Mucosa of rectum (tissue), 2 donors: Measurements from ENCODE around the gene MASP1.

Experiments used
- H3K27ac ChIP-seq, 2 donors: one replicate each; pipeline ENCODE4 v1.7.0; 2013; ENCODE audit warnings: inconsistent platforms in 2 of 2, low read depth in 2 of 2, low read length in 2 of 2
- H3K27me3 ChIP-seq, 2 donors: one replicate each; pipeline ENCODE4 v1.7.0; 2013; ENCODE audit warnings: low read length in 2 of 2; ENCODE audit not compliant: control insufficient read depth in 2 of 2, insufficient read depth in 2 of 2
- H3K36me3 ChIP-seq, 2 donors: one replicate each; pipeline ENCODE4 v1.7.0; 2013; ENCODE audit warnings: low read length in 2 of 2; ENCODE audit not compliant: control insufficient read depth in 2 of 2, insufficient read depth in 2 of 2
- H3K4me1 ChIP-seq, 2 donors: one replicate each; pipeline ENCODE4 v1.7.0; 2013; ENCODE audit warnings: low read length in 2 of 2, mild to moderate bottlenecking in 1 of 2; ENCODE audit not compliant: control insufficient read depth in 2 of 2, insufficient read depth in 2 of 2
- H3K4me3 ChIP-seq, 2 donors: one replicate each; pipeline ENCODE4 v1.7.0; 2013; ENCODE audit warnings: low read length in 2 of 2
- H3K9ac ChIP-seq, 2 donors: one replicate each; pipeline ENCODE4 v1.7.0; 2013; ENCODE audit warnings: low read length in 2 of 2, low read depth in 1 of 2, mild to moderate bottlenecking in 1 of 2
- H3K9me3 ChIP-seq, 2 donors: one replicate each; pipeline ENCODE4 v1.7.0; 2013; ENCODE audit warnings: low read length in 2 of 2; ENCODE audit not compliant: control insufficient read depth in 2 of 2
- donor health status: healthy.
- donor health status: Normal muscosa, but diverticular disease.

The MASP1 gene

DNA sequence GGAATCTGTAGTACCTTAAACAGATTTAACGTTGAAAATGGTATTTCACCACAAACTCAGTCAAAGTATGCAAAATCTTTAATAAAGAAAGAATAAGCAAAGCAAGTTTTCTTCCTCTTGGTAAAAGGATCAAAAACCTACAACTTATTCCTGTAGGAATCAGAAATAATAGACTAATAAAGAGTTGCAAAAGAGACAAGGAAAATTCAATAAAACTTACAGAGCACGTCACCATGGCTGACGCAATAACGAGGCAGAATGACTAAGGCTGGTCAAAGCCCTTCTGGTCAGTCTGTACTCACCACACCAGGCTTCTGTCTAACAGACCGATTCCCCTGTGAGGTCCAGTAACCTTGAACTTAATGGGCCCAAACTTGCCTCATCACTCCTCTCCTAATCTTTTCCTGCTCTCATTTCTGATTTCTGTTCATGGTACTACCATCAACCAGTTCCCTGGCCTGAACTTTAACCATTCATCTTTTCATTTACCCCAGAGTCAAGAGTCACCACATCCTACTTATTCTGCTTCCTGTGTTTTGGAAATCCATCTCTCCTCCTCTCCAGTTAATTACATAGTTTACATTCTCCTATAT is 5.0 kb downstream of the MASP1 start:
- Histone ChIP-seq H3K4me1 (no peaks in the 10 kb centered on the region), H3K4me3 (no peak overlapping the region), H3K36me3 (no peaks in the 10 kb centered on the region), H3K9ac (no peak overlapping the region), H3K27ac (no peak overlapping the region), H3K27me3 (peaks cover 0 to 6% of the 10 kb centered on the region in 2 donors), H3K9me3 (no peaks in the 10 kb centered on the region)

DNA sequence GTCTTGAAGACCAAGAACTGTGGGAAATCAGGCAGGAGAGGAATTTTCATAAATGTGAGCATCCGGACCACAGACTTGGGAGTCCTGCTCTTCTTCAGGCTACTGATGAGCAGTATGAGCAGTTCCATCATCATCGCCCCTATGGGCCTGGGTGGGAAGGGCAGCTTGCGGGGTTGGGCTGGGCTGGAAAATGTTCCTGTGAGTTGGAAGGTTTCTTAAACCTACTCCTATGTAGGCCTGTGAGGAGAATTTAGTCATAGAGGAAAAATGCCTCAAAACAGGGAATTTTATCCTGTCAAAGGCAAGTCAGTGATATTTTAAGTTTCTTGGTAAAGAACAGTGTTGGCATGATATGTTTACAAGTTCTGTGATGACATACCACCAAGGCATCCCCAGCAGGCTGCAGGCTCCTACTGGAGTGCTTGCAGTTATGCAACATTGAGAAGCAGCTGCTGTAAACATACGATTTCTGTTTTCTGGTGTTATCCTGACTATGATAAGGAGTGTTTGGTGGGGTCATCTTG is 10.3 kb downstream of the MASP1 start:
- Histone ChIP-seq H3K4me3 (no peak overlapping the region), H3K4me1 (no peaks in the 10 kb centered on the region), H3K36me3 (no peaks in the 10 kb centered on the region), H3K9me3 (no peaks in the 10 kb centered on the region), H3K27me3 (no peaks in the 10 kb centered on the region), H3K27ac (no peak overlapping the region), H3K9ac (no peak overlapping the region)

- no peaks in the 10 kb centered on the region for H3K9me3 ChIP-seq
- no peak overlapping the region for H3K9ac ChIP-seq
- no peaks in the 10 kb centered on the region for H3K36me3 ChIP-seq
- no peaks in the 10 kb centered on the region for H3K27me3 ChIP-seq
- H3K4me3 ChIP-seq = no peak overlapping the region
- no peak overlapping the region for H3K27ac ChIP-seq
- H3K4me1 ChIP-seq = no peaks in the 10 kb centered on the region
Observed at GRCh38 chr3:187280644-187281043, 10.9 kb downstream of the MASP1 start.

- no peaks in the 10 kb centered on the region for H3K27me3 ChIP-seq
- H3K36me3 ChIP-seq = no peaks in the 10 kb centered on the region
- no peaks in the 10 kb centered on the region for H3K4me1 ChIP-seq
- H3K9me3 ChIP-seq = no peaks in the 10 kb centered on the region
- H3K4me3 ChIP-seq = no peak overlapping the region
- H3K27ac ChIP-seq = no peak overlapping the region
- no peak overlapping the region for H3K9ac ChIP-seq
Observed at GRCh38 chr3:187277129-187277462, 14.4 kb downstream of the MASP1 start.

GRCh38 chr3:187276397-187277128 is 15.0 kb downstream of the MASP1 start:
- no peak overlapping the region for H3K27ac ChIP-seq

GRCh38 chr3:187274977-187275338 is 16.6 kb downstream of the MASP1 start:
- Histone ChIP-seq H3K27me3 (no peaks in the 10 kb centered on the region), H3K9me3 (no peaks in the 10 kb centered on the region), H3K27ac (no peak overlapping the region), H3K36me3 (no peaks in the 10 kb centered on the region), H3K4me3 (no peak overlapping the region), H3K9ac (no peak overlapping the region), H3K4me1 (no peaks in the 10 kb centered on the region)

More at GRCh38 chr3:187276397-187277128, 15.0 kb downstream of the MASP1 start:
- no peaks in the 10 kb centered on the region for H3K9me3 ChIP-seq
- H3K4me1 ChIP-seq = no peaks in the 10 kb centered on the region
- H3K36me3 ChIP-seq = no peaks in the 10 kb centered on the region
- H3K4me3 ChIP-seq = no peak overlapping the region
- no peak overlapping the region for H3K9ac ChIP-seq
- no peaks in the 10 kb centered on the region for H3K27me3 ChIP-seq

DNA sequence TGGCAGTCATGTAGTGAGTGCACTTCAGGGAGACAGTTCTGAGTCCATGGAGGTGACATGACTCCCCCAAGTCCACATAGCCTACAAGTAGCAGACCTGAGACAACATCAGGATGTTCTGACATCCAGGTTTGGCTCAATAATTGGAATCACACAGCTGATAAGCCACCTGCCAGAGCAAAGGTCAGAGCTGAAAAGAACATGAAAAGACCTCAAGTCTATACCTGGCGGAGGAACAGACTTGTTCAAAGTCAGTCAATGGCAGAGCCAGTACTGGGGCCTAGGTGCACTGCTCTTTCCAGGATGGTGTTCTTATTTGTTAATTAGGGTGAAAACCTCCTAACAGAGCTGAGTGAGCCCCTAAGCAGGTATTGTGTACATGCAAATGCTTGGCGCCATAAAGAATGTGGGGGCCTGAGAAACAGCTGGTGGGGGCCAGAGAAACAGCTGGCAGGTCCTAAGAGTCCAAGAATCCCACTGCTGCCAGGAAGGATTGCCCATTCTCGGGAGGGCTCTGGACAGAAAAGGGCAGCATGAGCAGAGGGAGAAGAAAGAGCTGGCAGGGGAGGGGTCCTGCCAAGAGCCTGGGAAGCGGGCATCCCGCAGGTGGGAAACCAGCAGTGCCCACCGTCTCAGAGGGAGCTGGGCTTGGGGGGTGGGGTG is 17.1 kb downstream of the MASP1 start:
- H3K9me3 ChIP-seq = peaks cover 0 to 2% of the 10 kb centered on the region in 2 donors
- H3K9ac ChIP-seq = no peak overlapping the region
- no peaks in the 10 kb centered on the region for H3K36me3 ChIP-seq
- H3K27ac ChIP-seq = no peak overlapping the region
- no peak overlapping the region for H3K4me3 ChIP-seq
- H3K4me1 ChIP-seq = no peaks in the 10 kb centered on the region
- H3K27me3 ChIP-seq = no peaks in the 10 kb centered on the region

DNA sequence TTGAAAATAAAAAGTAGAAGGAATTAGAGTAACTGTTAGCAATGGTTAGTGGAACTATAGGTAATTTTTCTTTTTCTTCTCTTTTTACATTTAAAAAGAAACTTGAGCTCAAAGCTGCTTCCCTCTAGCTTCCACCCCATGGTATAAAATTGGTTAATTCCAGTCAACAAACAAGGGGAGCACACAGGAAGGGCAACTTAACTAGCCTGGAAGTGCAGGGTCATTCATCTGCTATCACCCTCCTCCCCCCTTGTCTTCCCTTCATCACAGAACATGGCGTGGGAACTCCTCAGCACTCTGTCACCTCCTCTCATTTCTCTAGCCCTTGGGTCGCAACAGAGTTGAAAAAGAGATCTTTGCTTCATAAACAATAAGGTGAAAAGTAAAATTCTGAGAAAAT is 20.0 kb downstream of the MASP1 start:
- no peaks in the 10 kb centered on the region for H3K4me1 ChIP-seq
- H3K9me3 ChIP-seq = peaks cover 0 to 4% of the 10 kb centered on the region in 2 donors
- no peak overlapping the region for H3K4me3 ChIP-seq
- no peak overlapping the region for H3K27ac ChIP-seq
- H3K27me3 ChIP-seq = no peaks in the 10 kb centered on the region
- H3K9ac ChIP-seq = no peak overlapping the region
- no peaks in the 10 kb centered on the region for H3K36me3 ChIP-seq

- Histone ChIP-seq H3K27ac (no peak overlapping the region), H3K4me1 (no peaks in the 10 kb centered on the region), H3K36me3 (no peaks in the 10 kb centered on the region)
Observed at GRCh38 chr3:187269486-187269885, 22.1 kb downstream of the MASP1 start.

GRCh38 chr3:187267306-187267705 is 24.2 kb downstream of the MASP1 start:
- no peak overlapping the region for H3K4me3 ChIP-seq
- H3K4me1 ChIP-seq = no peaks in the 10 kb centered on the region
- no peak overlapping the region for H3K27ac ChIP-seq
- peaks cover 0 to 4% of the 10 kb centered on the region in 2 donors for H3K9me3 ChIP-seq
- no peaks in the 10 kb centered on the region for H3K36me3 ChIP-seq
- H3K9ac ChIP-seq = no peak overlapping the region
- no peaks in the 10 kb centered on the region for H3K27me3 ChIP-seq

More at GRCh38 chr3:187269486-187269885, 22.1 kb downstream of the MASP1 start:
- Histone ChIP-seq H3K9me3 (peaks cover 0 to 4% of the 10 kb centered on the region in 2 donors), H3K9ac (no peak overlapping the region), H3K27me3 (no peaks in the 10 kb centered on the region), H3K4me3 (no peak overlapping the region)
